ENCODE data around the gene MAPK7. TPM values are rescaled to one million over a fixed set of nuclear protein-coding genes. Genes with fewer than 3 reads are reported as not detected.

Gene MAPK7
- total RNA-seq = 10 to 100 TPM; 36.6 to 37.9 TPM

DNA sequence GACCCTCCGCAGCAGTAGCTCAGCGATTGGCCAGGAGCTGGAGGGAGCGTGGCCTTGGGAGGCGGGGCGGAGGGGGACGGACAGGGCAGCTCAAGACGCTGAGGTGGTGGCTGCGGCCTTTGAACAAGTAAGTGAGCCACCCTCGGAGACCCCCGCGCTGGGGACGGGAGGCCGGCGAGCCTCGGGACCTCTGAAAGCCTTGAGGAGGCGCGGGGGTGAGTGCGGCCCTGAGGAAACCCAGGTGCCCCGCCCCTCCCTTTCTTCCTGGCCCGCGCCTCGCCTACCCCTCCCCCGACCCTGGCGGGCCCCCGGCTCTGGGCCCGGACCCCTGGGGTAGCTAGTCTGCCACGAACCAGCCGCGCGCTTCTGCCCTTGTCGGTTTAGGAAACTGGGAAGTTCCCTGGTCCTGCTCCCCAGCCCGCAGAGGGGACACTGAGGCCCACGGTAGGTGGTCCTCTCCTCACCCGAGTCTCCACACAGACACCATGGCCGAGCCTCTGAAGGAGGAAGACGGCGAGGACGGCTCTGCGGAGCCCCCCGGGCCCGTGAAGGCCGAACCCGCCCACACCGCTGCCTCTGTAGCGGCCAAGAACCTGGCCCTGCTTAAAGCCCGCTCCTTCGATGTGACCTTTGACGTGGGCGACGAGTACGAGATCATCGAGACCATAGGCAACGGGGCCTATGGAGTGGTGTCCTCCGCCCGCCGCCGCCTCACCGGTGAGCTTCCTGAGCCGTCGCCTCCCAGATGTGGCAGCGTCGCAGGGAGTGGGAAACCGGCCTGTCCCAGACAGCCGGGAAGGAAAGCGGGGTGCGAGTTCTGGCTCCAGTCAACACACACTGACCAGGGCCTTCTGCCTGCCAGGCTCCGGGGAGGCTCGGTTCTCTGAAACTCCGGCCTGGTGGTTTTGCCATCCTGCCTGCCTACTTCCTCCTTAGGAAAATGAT is at the start of gene MAPK7:
Gene MAPK7, plus strand, starts transcription at position 83 of the 945 bp plus-strand sequence. Its CDS starts 403 bp downstream, at position 486.
- Histone ChIP-seq H3K9ac (ENCODE audit: low read depth in 2 of 2, low read length in 2 of 2) (peak within 1 kb of the TSS; percentile 78 to 90), H3K9me3 (no peaks in the 10 kb centered on the region), H3K4me1 (peaks cover 8% of the 10 kb centered on the region), H3K27ac (peak within 1 kb of the TSS; percentile 94), H3K4me3 (peak within 1 kb of the TSS; percentile 94), H3K36me3 (peaks cover 20% of the 10 kb centered on the region), H3K27me3 (no peaks in the 10 kb centered on the region)
- no peak for TF ChIP-seq CTCF (IDR thresholded peaks at IDR 0.05)
- peak; percentile 98 for DNase-seq
- intact Hi-C loops (cut with DNase I) = no loop called here

- no peak overlapping the region for H3K27ac ChIP-seq
- H3K4me3 ChIP-seq = no peak overlapping the region
- intact Hi-C loops (cut with DNase I) = no loop called here
- DNase-seq = no peak
- no peaks in the 10 kb centered on the region for H3K4me1 ChIP-seq
- H3K9me3 ChIP-seq = no peaks in the 10 kb centered on the region
- H3K9ac ChIP-seq (ENCODE audit: low read depth in 2 of 2, low read length in 2 of 2) = no peak overlapping the region
- H3K36me3 ChIP-seq = no peaks in the 10 kb centered on the region
- H3K27me3 ChIP-seq = no peaks in the 10 kb centered on the region
- no peak for TF ChIP-seq CTCF (IDR thresholded peaks at IDR 0.05)
These were observed 49.2 kb upstream of the MAPK7 start for GRCh38 chr17:19329136-19329535.

DNA sequence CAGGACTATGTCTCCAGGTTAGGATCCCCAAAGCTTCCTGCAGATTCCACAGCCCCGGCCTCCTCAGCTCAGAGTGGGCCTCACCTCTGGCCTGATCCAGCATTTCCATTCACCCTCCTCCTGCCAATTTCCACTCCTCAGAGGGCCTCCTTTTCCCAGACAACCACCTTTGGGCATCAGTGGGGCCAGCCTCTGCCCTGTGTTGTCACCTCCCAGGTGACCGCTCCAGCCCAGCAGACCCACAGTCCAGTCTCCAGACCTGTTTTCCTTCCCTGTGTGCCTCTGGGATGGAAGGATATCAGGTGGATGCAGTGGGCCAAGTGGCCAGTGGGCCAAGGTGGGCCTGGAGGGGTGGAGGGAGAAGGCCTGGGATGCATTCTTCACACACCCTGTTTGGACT is 48.5 kb upstream of the MAPK7 start:
- intact Hi-C loops (cut with DNase I) = no loop called here
- no peak for DNase-seq
- no peak overlapping the region for H3K9ac ChIP-seq (ENCODE audit: low read depth in 2 of 2, low read length in 2 of 2)

GRCh38 chr17:19330271-19330670 is 48.0 kb upstream of the MAPK7 start:
- DNase-seq = no peak
- no peak overlapping the region for H3K9ac ChIP-seq (ENCODE audit: low read depth in 2 of 2, low read length in 2 of 2)
- H3K4me1 ChIP-seq = no peaks in the 10 kb centered on the region
- H3K27me3 ChIP-seq = no peaks in the 10 kb centered on the region
- no peak overlapping the region for H3K4me3 ChIP-seq
- H3K36me3 ChIP-seq = no peaks in the 10 kb centered on the region
- intact Hi-C loops (cut with DNase I) = no loop called here
- H3K9me3 ChIP-seq = no peaks in the 10 kb centered on the region
- H3K27ac ChIP-seq = no peak overlapping the region
- TF ChIP-seq CTCF (IDR thresholded peaks at IDR 0.05) = no peak

More for the DNA sequence above, 48.5 kb upstream of the MAPK7 start:
- Histone ChIP-seq H3K27me3 (no peaks in the 10 kb centered on the region), H3K9me3 (no peaks in the 10 kb centered on the region), H3K4me3 (no peak overlapping the region), H3K36me3 (no peaks in the 10 kb centered on the region), H3K4me1 (no peaks in the 10 kb centered on the region), H3K27ac (no peak overlapping the region)
- TF ChIP-seq CTCF (IDR thresholded peaks at IDR 0.05) = no peak

DNA sequence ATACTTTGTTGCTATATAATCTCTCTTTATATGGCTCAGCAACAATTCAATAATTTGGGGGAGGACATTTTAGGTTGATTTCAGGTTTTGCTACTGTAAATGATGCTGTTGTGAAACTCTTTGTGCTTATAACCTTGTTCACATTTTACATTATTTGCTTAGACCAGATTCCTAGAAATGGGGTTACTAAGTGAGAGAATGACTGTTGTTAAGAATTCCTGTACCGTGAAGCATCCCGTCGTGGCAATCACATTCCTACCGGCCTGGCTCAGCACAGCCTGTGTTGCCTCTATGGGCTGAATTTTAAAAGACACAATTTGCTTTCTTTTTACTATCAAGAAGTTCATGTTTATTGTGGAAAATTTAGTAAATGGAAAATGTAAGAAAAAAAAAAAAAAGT is 47.2 kb upstream of the MAPK7 start:
- no peaks in the 10 kb centered on the region for H3K4me1 ChIP-seq
- H3K4me3 ChIP-seq = no peak overlapping the region
- H3K36me3 ChIP-seq = no peaks in the 10 kb centered on the region
- intact Hi-C loops (cut with DNase I) = no loop called here
- no peaks in the 10 kb centered on the region for H3K9me3 ChIP-seq
- H3K27me3 ChIP-seq = no peaks in the 10 kb centered on the region
- no peak for DNase-seq
- H3K9ac ChIP-seq (ENCODE audit: low read depth in 2 of 2, low read length in 2 of 2) = no peak overlapping the region
- TF ChIP-seq CTCF (IDR thresholded peaks at IDR 0.05) = no peak
- no peak overlapping the region for H3K27ac ChIP-seq
